ENCODE data around the gene ITPA. TPM values are rescaled to one million over a fixed set of nuclear protein-coding genes. Genes with fewer than 3 reads are reported as not detected.
A peak's percentile ranks its signal among the peaks of the same experiment; 100 is the strongest.

ITPA gene
- total RNA-seq, 2 donors from 2014 or later: 45.0 to 85.6 TPM

GRCh38 chr20:3238616-3239025, 29.3 kb downstream of the ITPA start:
- H3K4me3 Mint-ChIP-seq: peak overlapping the region; percentile 55
- ATAC-seq (replicated peaks): peak; percentile 57
- no peaks in the 10 kb centered on the region for H3K9me3 Mint-ChIP-seq
- H3K27ac Mint-ChIP-seq: no peak overlapping the region
- peaks cover 33% of the 10 kb centered on the region for H3K27me3 Mint-ChIP-seq
- H3K4me1 Mint-ChIP-seq: no peaks in the 10 kb centered on the region
- no peaks in the 10 kb centered on the region for H3K36me3 Mint-ChIP-seq (ENCODE audit: low read depth)

GRCh38 chr20:3239026-3239866, 29.9 kb downstream of the ITPA start, which contains the start of gene SLC4A11:
SLC4A11 (minus strand) TSS chr20:3239190; CDS start chr20:3239137, 53 bp downstream.
- Mint-ChIP-seq H3K36me3 (ENCODE audit: low read depth) (no peaks in the 10 kb centered on the region), H3K9me3 (no peaks in the 10 kb centered on the region), H3K4me1 (no peaks in the 10 kb centered on the region), H3K27me3 (peaks cover 33% of the 10 kb centered on the region), H3K4me3 (peak within 1 kb of the TSS; percentile 85), H3K27ac (no peak within 1 kb of the TSS)
- ATAC-seq (replicated peaks): peak; percentile 66

GRCh38 chr20:3239867-3240775, 30.8 kb downstream of the ITPA start:
- peak; percentile 25 for ATAC-seq (replicated peaks)
- H3K4me1 Mint-ChIP-seq: no peaks in the 10 kb centered on the region
- peaks cover 33% of the 10 kb centered on the region for H3K27me3 Mint-ChIP-seq
- H3K36me3 Mint-ChIP-seq (ENCODE audit: low read depth): no peaks in the 10 kb centered on the region
- H3K27ac Mint-ChIP-seq: no peak overlapping the region
- peak overlapping the region; percentile 85 for H3K4me3 Mint-ChIP-seq
- H3K9me3 Mint-ChIP-seq: no peaks in the 10 kb centered on the region

GRCh38 chr20:3240776-3241363, 31.6 kb downstream of the ITPA start:
- Mint-ChIP-seq H3K27ac (no peak overlapping the region), H3K27me3 (peaks cover 29% of the 10 kb centered on the region), H3K4me3 (peak overlapping the region; percentile 9), H3K36me3 (ENCODE audit: low read depth) (no peaks in the 10 kb centered on the region), H3K9me3 (no peaks in the 10 kb centered on the region), H3K4me1 (no peaks in the 10 kb centered on the region)
- ATAC-seq (replicated peaks): no peak

GRCh38 chr20:3242172-3242692, 32.9 kb downstream of the ITPA start:
- Mint-ChIP-seq H3K36me3 (ENCODE audit: low read depth) (no peaks in the 10 kb centered on the region), H3K27me3 (peaks cover 18% of the 10 kb centered on the region), H3K4me1 (no peaks in the 10 kb centered on the region), H3K4me3 (no peak overlapping the region), H3K9me3 (no peaks in the 10 kb centered on the region), H3K27ac (no peak overlapping the region)
- no peak for ATAC-seq (replicated peaks)

DNA sequence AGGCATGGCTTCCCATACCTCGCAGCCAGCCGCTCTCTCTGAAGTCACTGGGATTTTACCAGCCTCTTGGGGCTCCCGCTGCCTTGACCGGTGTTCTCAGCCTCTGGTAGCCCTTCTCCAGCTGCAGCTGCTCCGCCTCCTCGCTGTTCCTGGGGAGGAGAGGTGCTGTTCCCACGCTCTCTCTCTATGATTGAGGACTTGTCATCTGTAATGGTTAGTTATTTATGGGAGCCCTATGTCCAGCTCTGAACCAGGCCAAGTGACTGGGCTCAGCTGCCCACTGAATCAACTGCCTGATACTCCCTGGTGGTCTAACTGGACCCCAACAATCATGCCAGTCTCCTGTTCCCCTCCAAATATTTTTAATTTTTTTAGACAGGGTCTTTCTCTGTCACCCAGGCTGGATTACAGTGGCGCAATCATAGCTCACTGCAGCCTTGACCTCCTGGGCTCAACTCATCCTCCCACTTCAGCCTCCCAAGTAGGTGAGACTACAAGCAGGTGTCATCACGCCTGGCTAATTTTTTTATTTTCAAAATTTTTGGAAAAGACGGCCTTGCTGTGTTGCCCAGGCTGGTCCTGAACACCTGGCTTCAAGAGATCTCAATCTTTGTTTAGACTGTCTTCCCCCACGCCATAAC, 34.5 kb downstream of the ITPA start:
- H3K4me3 Mint-ChIP-seq: no peak overlapping the region
- no peaks in the 10 kb centered on the region for H3K36me3 Mint-ChIP-seq (ENCODE audit: low read depth)
- no peaks in the 10 kb centered on the region for H3K9me3 Mint-ChIP-seq
- H3K27me3 Mint-ChIP-seq: peaks cover 20% of the 10 kb centered on the region
- no peaks in the 10 kb centered on the region for H3K4me1 Mint-ChIP-seq
- H3K27ac Mint-ChIP-seq: peak overlapping the region; percentile 23
- no peak for ATAC-seq (replicated peaks)

GRCh38 chr20:3244613-3245012, 35.3 kb downstream of the ITPA start:
- no peak for ATAC-seq (replicated peaks)
- Mint-ChIP-seq H3K4me3 (no peak overlapping the region), H3K9me3 (no peaks in the 10 kb centered on the region), H3K27ac (peak overlapping the region; percentile 23), H3K4me1 (no peaks in the 10 kb centered on the region), H3K27me3 (peaks cover 18% of the 10 kb centered on the region), H3K36me3 (ENCODE audit: low read depth) (no peaks in the 10 kb centered on the region)

GRCh38 chr20:3245156-3245555, 35.9 kb downstream of the ITPA start:
- no peaks in the 10 kb centered on the region for H3K9me3 Mint-ChIP-seq
- peaks cover 17% of the 10 kb centered on the region for H3K27me3 Mint-ChIP-seq
- H3K4me1 Mint-ChIP-seq: no peaks in the 10 kb centered on the region
- H3K4me3 Mint-ChIP-seq: no peak overlapping the region
- no peaks in the 10 kb centered on the region for H3K36me3 Mint-ChIP-seq (ENCODE audit: low read depth)
- no peak for ATAC-seq (replicated peaks)
- no peak overlapping the region for H3K27ac Mint-ChIP-seq

GRCh38 chr20:3245711-3246110, 36.4 kb downstream of the ITPA start:
- Mint-ChIP-seq H3K36me3 (ENCODE audit: low read depth) (no peaks in the 10 kb centered on the region), H3K4me1 (no peaks in the 10 kb centered on the region), H3K4me3 (no peak overlapping the region), H3K9me3 (no peaks in the 10 kb centered on the region), H3K27me3 (peaks cover 20% of the 10 kb centered on the region), H3K27ac (no peak overlapping the region)
- ATAC-seq (replicated peaks): no peak

- Mint-ChIP-seq H3K36me3 (ENCODE audit: low read depth) (no peaks in the 10 kb centered on the region), H3K4me1 (no peaks in the 10 kb centered on the region), H3K9me3 (no peaks in the 10 kb centered on the region), H3K27ac (no peak overlapping the region), H3K27me3 (peaks cover 16% of the 10 kb centered on the region), H3K4me3 (no peak overlapping the region)
- no peak for ATAC-seq (replicated peaks)
These were observed 37.4 kb downstream of the ITPA start for GRCh38 chr20:3246682-3247081.

DNA sequence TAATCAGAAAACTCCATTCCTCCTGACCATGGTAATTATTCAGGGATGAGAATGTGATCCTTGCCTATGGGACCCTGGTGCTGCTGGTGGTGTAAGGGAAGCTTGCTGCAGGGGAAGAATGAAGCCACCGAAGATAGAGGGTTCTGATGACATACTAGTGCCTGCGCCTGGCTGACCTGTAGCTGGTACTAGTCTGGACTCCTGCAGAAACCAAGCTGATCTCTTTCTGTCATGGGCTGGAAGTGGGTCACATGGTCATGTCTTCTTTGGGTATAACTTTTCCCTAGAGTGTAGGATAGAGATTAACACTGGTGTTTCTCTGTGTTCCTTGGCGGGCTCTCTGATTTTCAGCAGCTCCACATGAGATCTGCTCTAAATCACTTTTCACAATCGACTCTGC, 38.3 kb downstream of the ITPA start:
- Mint-ChIP-seq H3K4me3 (no peak overlapping the region), H3K27me3 (peaks cover 12% of the 10 kb centered on the region), H3K36me3 (ENCODE audit: low read depth) (peaks cover 8% of the 10 kb centered on the region), H3K4me1 (no peaks in the 10 kb centered on the region), H3K27ac (no peak overlapping the region), H3K9me3 (no peaks in the 10 kb centered on the region)
- no peak for ATAC-seq (replicated peaks)

GRCh38 chr20:3248167-3248992, 39.1 kb downstream of the ITPA start:
- peaks cover 14% of the 10 kb centered on the region for H3K36me3 Mint-ChIP-seq (ENCODE audit: low read depth)
- no peak overlapping the region for H3K27ac Mint-ChIP-seq
- no peaks in the 10 kb centered on the region for H3K9me3 Mint-ChIP-seq
- H3K4me3 Mint-ChIP-seq: peak overlapping the region; percentile 23
- peak; percentile 35 for ATAC-seq (replicated peaks)
- peaks cover 12% of the 10 kb centered on the region for H3K27me3 Mint-ChIP-seq
- no peaks in the 10 kb centered on the region for H3K4me1 Mint-ChIP-seq

DNA sequence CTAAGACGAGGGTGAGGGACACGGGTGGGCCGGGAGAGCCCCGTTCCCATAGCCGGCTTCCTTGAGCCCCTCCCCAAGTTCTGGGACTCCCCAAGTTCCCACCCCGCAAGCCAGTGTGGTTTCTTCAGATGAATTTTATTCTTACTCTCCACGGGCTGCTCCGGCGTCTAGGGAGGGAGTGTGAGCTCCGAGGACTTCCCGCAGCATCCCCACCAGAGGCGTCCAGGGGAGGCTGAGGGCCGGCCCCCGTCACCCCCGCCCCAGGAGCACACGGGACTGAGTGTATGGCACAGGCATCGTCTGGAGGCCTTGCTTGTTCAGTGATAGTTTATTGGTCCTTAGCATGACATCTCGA, 39.7 kb downstream of the ITPA start:
- Mint-ChIP-seq H3K4me3 (peak overlapping the region; percentile 23), H3K36me3 (ENCODE audit: low read depth) (peaks cover 18% of the 10 kb centered on the region), H3K4me1 (no peaks in the 10 kb centered on the region), H3K9me3 (no peaks in the 10 kb centered on the region), H3K27ac (no peak overlapping the region), H3K27me3 (peaks cover 12% of the 10 kb centered on the region)
- no peak for ATAC-seq (replicated peaks)

All from activated T-helper 17 cell treated with anti-CD3 and anti-CD28 coated beads, Interleukin-2, amount 50 U/mL, for 72 hours (primary cell).